DMS153 (cell line): ENCODE results near the gene LYPD1.

Source experiments
- DNase-seq: peaks from one replicate; lab custom pipeline; 2025; lab: John Stamatoyannopoulos, UW

The LYPD1 gene

GRCh38 chr2:132668189-132668823, 1.7 kb downstream of the LYPD1 start:
- peak; percentile 16 for DNase-seq

GRCh38 chr2:132667706-132668105, 2.3 kb downstream of the LYPD1 start:
- no peak for DNase-seq

- DNase-seq: no peak
These were observed 4.4 kb downstream of the LYPD1 start for GRCh38 chr2:132665401-132666140.

- no peak for DNase-seq
These were observed 5.9 kb downstream of the LYPD1 start for GRCh38 chr2:132664096-132664495.

- no peak for DNase-seq
These were observed 7.3 kb downstream of the LYPD1 start for GRCh38 chr2:132662732-132663131.

GRCh38 chr2:132659331-132659730, 10.7 kb downstream of the LYPD1 start:
- DNase-seq: no peak

- no peak for DNase-seq
These were observed 13.6 kb downstream of the LYPD1 start for GRCh38 chr2:132656266-132656975.

GRCh38 chr2:132654968-132655367, 15.0 kb downstream of the LYPD1 start:
- DNase-seq: no peak

- no peak for DNase-seq
These were observed 15.7 kb downstream of the LYPD1 start for GRCh38 chr2:132654335-132654734.

- DNase-seq: no peak
These were observed 17.5 kb downstream of the LYPD1 start for GRCh38 chr2:132652474-132652873.

- no peak for DNase-seq
These were observed 18.6 kb downstream of the LYPD1 start for GRCh38 chr2:132651115-132652045.

- no peak for DNase-seq
These were observed 23.4 kb downstream of the LYPD1 start for GRCh38 chr2:132646540-132647108.

- no peak for DNase-seq
These were observed 24.1 kb downstream of the LYPD1 start for GRCh38 chr2:132645722-132646539.

GRCh38 chr2:132645176-132645575, 24.8 kb downstream of the LYPD1 start:
- no peak for DNase-seq

GRCh38 chr2:132642415-132642814, 27.6 kb downstream of the LYPD1 start:
- no peak for DNase-seq

- DNase-seq: no peak
These were observed 28.2 kb downstream of the LYPD1 start for GRCh38 chr2:132641819-132642218.

- no peak for DNase-seq
These were observed 29.9 kb downstream of the LYPD1 start for GRCh38 chr2:132640116-132640515.

GRCh38 chr2:132638313-132639040, 31.5 kb downstream of the LYPD1 start:
- peak; percentile 66 for DNase-seq

GRCh38 chr2:132636346-132636745, 33.7 kb downstream of the LYPD1 start:
- DNase-seq: no peak

- DNase-seq: no peak
These were observed 36.4 kb downstream of the LYPD1 start for GRCh38 chr2:132633635-132634034.
